Mucosa of rectum (tissue), 2 donors: ENCODE results near the gene PPARG.
A peak's percentile ranks its signal among the peaks of the same experiment; 100 is the strongest.
"Not testable (repeated sequence)": the region's sequence is repeated elsewhere in the genome, so short reads cannot be mapped to it uniquely, and the experiment has no call there.

Experiments
- H3K27ac ChIP-seq, 2 donors: one replicate each; pipeline ENCODE4 v1.7.0; 2013; ENCODE audit warnings: inconsistent platforms in 2 of 2, low read depth in 2 of 2, low read length in 2 of 2
- H3K27me3 ChIP-seq, 2 donors: one replicate each; pipeline ENCODE4 v1.7.0; 2013; ENCODE audit warnings: low read length in 2 of 2; ENCODE audit not compliant: control insufficient read depth in 2 of 2, insufficient read depth in 2 of 2
- H3K36me3 ChIP-seq, 2 donors: one replicate each; pipeline ENCODE4 v1.7.0; 2013; ENCODE audit warnings: low read length in 2 of 2; ENCODE audit not compliant: control insufficient read depth in 2 of 2, insufficient read depth in 2 of 2
- H3K4me1 ChIP-seq, 2 donors: one replicate each; pipeline ENCODE4 v1.7.0; 2013; ENCODE audit warnings: low read length in 2 of 2, mild to moderate bottlenecking in 1 of 2; ENCODE audit not compliant: control insufficient read depth in 2 of 2, insufficient read depth in 2 of 2
- H3K4me3 ChIP-seq, 2 donors: one replicate each; pipeline ENCODE4 v1.7.0; 2013; ENCODE audit warnings: low read length in 2 of 2
- H3K9ac ChIP-seq, 2 donors: one replicate each; pipeline ENCODE4 v1.7.0; 2013; ENCODE audit warnings: low read length in 2 of 2, low read depth in 1 of 2, mild to moderate bottlenecking in 1 of 2
- H3K9me3 ChIP-seq, 2 donors: one replicate each; pipeline ENCODE4 v1.7.0; 2013; ENCODE audit warnings: low read length in 2 of 2; ENCODE audit not compliant: control insufficient read depth in 2 of 2
- donor health status: healthy.
- donor health status: Normal muscosa, but diverticular disease.

Gene PPARG

GRCh38 chr3:12472796-12473195 is 183.9 kb downstream of the PPARG start:
- no peak overlapping the region for H3K9ac ChIP-seq
- H3K27ac ChIP-seq = no peak overlapping the region
- H3K4me1 ChIP-seq = peaks cover 12 to 13% of the 10 kb centered on the region in 2 donors

DNA sequence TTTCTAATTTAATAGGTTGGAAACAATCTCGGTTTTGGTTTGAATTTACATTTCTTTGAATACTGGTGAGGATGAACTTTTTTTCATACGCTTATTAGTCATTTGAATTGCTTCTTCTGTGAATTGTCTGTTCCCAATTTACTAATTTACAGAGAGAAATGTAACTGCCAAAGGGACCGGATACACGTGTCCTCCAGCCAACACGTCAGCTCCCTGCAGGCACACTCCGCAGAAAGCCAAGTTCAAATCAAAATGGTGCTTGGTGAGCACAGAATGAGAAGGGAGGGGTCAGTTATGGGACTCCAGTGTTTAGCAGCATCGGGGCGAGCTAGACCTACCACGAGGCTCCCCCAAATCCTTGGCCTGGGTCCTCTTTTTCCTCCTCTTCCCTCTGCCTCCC is 184.6 kb downstream of the PPARG start:
- Histone ChIP-seq H3K9me3 (no peaks in the 10 kb centered on the region), H3K4me1 (peaks cover 10 to 13% of the 10 kb centered on the region in 2 donors), H3K4me3 (no peak overlapping the region), H3K27me3 (no peaks in the 10 kb centered on the region), H3K36me3 (peaks cover 0 to 2% of the 10 kb centered on the region in 2 donors), H3K9ac (no peak overlapping the region), H3K27ac (no peak overlapping the region)

More at GRCh38 chr3:12472796-12473195, 183.9 kb downstream of the PPARG start:
- Histone ChIP-seq H3K9me3 (no peaks in the 10 kb centered on the region), H3K4me3 (no peak overlapping the region), H3K36me3 (peaks cover 0 to 2% of the 10 kb centered on the region in 2 donors), H3K27me3 (no peaks in the 10 kb centered on the region)

DNA sequence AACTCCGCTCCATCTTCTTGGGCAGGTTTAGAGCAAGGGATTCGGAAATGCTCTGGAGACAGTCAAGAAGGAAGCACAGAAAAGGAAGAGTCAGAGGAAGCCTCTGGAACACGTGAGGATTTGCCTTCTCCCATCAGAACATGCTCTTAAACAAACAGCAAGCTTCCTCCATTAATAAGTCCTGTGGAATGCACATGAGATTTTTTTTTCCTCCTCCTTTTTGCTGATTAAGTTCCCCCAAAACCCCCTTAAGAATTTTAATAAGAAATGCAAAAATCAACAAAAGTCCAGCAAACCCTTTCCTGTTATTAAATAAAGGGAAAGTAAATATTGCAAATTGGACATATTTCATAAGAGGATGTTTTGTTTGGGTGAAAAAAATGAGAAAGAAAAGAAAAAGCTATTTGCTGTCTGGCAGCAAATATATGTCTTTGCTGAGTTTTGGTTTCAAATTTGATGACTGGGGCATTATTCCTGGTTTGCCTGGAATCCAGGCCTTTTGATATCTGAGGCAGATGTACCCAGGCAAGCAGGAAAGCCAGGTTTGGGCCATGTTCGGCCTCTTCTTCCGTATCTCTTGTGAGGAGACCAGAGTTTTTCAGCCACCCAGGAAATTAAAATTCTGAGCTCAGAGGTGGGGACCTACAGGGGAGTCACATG is 187.5 kb downstream of the PPARG start:
- Histone ChIP-seq H3K9ac (peak overlapping the region in 1 of 2 donors; percentile 32), H3K4me3 (no peak overlapping the region), H3K36me3 (peaks cover 0 to 2% of the 10 kb centered on the region in 2 donors), H3K27ac (peak overlapping the region in 1 of 2 donors; percentile 28), H3K27me3 (no peaks in the 10 kb centered on the region), H3K4me1 (peaks cover 15 to 27% of the 10 kb centered on the region in 2 donors), H3K9me3 (no peaks in the 10 kb centered on the region)

DNA sequence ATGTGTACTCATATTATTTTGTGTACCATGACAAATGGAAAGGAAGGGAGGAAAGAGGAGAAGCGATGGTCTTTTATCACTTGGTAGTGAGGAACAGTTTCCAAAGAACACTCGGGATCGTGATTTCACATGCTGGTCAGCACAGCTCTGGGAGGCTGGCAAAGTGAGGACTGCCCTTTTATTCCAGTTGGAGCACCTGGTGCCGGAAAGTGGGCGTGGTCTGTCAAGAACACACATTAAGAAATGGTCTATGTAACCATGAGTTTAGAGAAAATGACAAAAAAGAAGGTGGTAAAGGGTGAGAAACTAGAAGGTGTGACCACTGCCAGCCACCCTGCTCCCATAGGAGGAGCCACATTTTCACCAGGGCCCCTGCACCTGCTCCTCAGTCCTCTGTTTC is 188.4 kb downstream of the PPARG start:
- H3K36me3 ChIP-seq = peaks cover 0 to 2% of the 10 kb centered on the region in 2 donors
- H3K27ac ChIP-seq = no peak overlapping the region
- H3K9me3 ChIP-seq = no peaks in the 10 kb centered on the region
- no peaks in the 10 kb centered on the region for H3K27me3 ChIP-seq
- H3K4me3 ChIP-seq = no peak overlapping the region
- peaks cover 13 to 30% of the 10 kb centered on the region in 2 donors for H3K4me1 ChIP-seq
- no peak overlapping the region for H3K9ac ChIP-seq

GRCh38 chr3:12478326-12478725 is 189.5 kb downstream of the PPARG start:
- H3K9ac ChIP-seq = no peak overlapping the region

GRCh38 chr3:12479198-12479597 is 190.3 kb downstream of the PPARG start:
- H3K9me3 ChIP-seq, H3K36me3 ChIP-seq, H3K27me3 ChIP-seq: not testable (repeated sequence)
- Histone ChIP-seq H3K27ac (peak overlapping the region; percentile 70 to 84), H3K9ac (peak overlapping the region; percentile 31 to 35), H3K4me3 (peak overlapping the region in 1 of 2 donors; percentile 28), H3K4me1 (peaks cover 22 to 40% of the 10 kb centered on the region in 2 donors)

More at GRCh38 chr3:12478326-12478725, 189.5 kb downstream of the PPARG start:
- Histone ChIP-seq H3K27me3 (no peaks in the 10 kb centered on the region), H3K9me3 (no peaks in the 10 kb centered on the region), H3K4me3 (no peak overlapping the region), H3K27ac (no peak overlapping the region), H3K36me3 (peaks cover 0 to 2% of the 10 kb centered on the region in 2 donors), H3K4me1 (peaks cover 16 to 32% of the 10 kb centered on the region in 2 donors)

DNA sequence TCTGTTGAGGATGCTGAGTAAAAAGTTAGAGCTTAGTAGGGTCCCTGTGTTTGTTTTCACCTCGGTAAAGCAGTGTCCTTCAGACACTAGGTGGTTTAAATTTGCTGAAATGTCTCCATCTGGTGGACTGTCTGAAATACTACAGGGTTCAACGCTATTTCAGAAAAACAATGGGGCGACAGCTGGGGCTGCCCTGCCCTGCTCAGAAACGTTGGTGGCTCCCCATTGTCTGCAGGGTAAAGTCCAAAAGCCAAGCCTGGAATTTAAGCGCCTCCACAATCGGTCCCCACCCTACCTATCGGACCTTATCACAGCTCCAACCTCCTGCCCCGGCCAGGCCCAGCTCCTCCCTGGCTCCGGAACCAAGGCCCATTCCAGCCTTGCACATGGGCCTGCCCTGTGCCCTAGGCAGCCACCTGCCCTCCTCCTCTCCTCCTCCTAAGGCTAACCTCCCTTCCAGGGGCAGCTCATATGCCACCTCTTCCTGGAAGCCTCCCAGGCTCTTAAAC is 191.1 kb downstream of the PPARG start:
- Histone ChIP-seq H3K27me3 (no peaks in the 10 kb centered on the region), H3K27ac (peak overlapping the region; percentile 70 to 84), H3K36me3 (no peaks in the 10 kb centered on the region), H3K4me3 (no peak overlapping the region), H3K4me1 (peaks cover 24 to 45% of the 10 kb centered on the region in 2 donors), H3K9me3 (no peaks in the 10 kb centered on the region), H3K9ac (peak overlapping the region in 1 of 2 donors; percentile 31)

DNA sequence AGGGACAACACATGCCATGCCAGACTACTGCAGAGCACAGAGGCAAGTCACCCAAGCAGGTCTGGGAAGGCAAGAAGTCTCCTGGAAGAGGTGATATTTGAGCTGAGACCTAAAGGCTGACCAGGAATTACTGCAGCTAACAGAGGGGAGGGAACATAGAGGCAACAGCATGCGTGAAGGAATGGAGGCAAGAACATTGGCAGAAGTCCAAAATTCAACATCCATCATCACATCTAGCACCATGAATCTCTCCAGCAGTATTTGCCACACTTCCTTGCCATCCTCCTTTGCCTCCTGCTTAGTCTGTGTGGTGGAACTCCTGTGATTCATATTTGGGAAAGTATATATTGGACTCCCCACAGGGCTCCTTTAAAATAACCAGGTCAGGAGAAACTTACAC is 194.5 kb downstream of the PPARG start:
- H3K9ac ChIP-seq = peak overlapping the region; percentile 66 to 83
- H3K4me3 ChIP-seq = peak overlapping the region; percentile 67 to 89
- H3K27ac ChIP-seq = peak overlapping the region; percentile 73 to 82
- no peaks in the 10 kb centered on the region for H3K27me3 ChIP-seq
- peaks cover 25 to 41% of the 10 kb centered on the region in 2 donors for H3K4me1 ChIP-seq
- H3K9me3 ChIP-seq = no peaks in the 10 kb centered on the region
- peaks cover 0 to 5% of the 10 kb centered on the region in 2 donors for H3K36me3 ChIP-seq

DNA sequence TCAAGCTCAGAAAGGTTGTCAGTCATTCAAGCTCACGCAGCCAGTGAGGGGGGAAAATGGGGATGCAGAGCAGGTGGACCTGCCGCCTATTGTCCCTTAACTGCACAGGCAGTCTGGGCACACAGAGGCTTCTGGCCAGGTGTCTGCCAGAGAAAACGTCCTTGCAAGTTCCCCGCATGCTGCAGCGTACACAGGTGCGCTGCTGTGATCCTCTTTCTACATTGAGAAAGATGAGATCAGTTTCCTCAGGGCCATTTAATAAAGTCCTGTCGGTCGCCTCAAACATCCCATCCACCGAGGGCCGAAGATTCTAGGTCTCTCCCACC is 195.0 kb downstream of the PPARG start:
- H3K36me3 ChIP-seq = peaks cover 0 to 5% of the 10 kb centered on the region in 2 donors
- no peaks in the 10 kb centered on the region for H3K27me3 ChIP-seq
- peak overlapping the region; percentile 73 to 82 for H3K27ac ChIP-seq
- H3K4me1 ChIP-seq = peaks cover 26 to 41% of the 10 kb centered on the region in 2 donors
- H3K4me3 ChIP-seq = peak overlapping the region; percentile 67 to 89
- peak overlapping the region; percentile 66 to 83 for H3K9ac ChIP-seq
- H3K9me3 ChIP-seq = no peaks in the 10 kb centered on the region
